Neutrophil (primary cell): ENCODE measurements around the gene ZFP1.

Experiments
- H3K27ac ChIP-seq: fragments of 200-600 bp; sonication (generic); 2 replicates; pipeline ENCODE4 v1.5.1; 2016; ENCODE audit warnings: mild to moderate bottlenecking, moderate library complexity
- H3K27me3 ChIP-seq: fragments of 200-600 bp; sonication (generic); 2 replicates; pipeline ENCODE4 v1.6.0; 2016; ENCODE audit warnings: mild to moderate bottlenecking
- H3K36me3 ChIP-seq: fragments of 200-600 bp; sonication (generic); 2 replicates; pipeline ENCODE4 v1.5.1; 2017
- H3K4me1 ChIP-seq, 2 experiments: fragments of 200-600 bp in 1 of 2; sonication (generic) in 1 of 2; 1 replicate in 1 of 2; 2 replicates in 1 of 2; pipeline versions ENCODE4 v1.5.1 to v1.6.1; 2013 to 2016; ENCODE audit warnings: low read depth in 1 of 2, low read length in 1 of 2, mild to moderate bottlenecking in 1 of 2, moderate library complexity in 1 of 2; ENCODE audit not compliant: control insufficient read depth in 1 of 2, insufficient read depth in 1 of 2
- H3K4me3 ChIP-seq, 2 experiments: fragments of 200-600 bp in 1 of 2; sonication (generic) in 1 of 2; 1 replicate in 1 of 2; 2 replicates in 1 of 2; pipeline ENCODE4 v1.5.1; 2013 to 2016; ENCODE audit warnings: low read depth in 1 of 2, low read length in 1 of 2, mild to moderate bottlenecking in 1 of 2, moderate library complexity in 1 of 2
- H3K9me3 ChIP-seq: fragments of 200-600 bp; sonication (generic); 2 replicates; pipeline ENCODE4 v1.5.1; 2016
- TF ChIP-seq, protein P1 (sequence below): fragments of 200-600 bp; sonication (generic); IDR thresholded peaks from 2 replicates; pipeline ENCODE4 v1.5.1; 2016; ENCODE audit warnings: antibody characterized with exemption

ZFP1 gene

GRCh38 chr16:75216576-75216975, 68.3 kb downstream of the ZFP1 start:
- H3K36me3 ChIP-seq: no peaks in the 10 kb centered on the region
- TF ChIP-seq, protein P1, sequence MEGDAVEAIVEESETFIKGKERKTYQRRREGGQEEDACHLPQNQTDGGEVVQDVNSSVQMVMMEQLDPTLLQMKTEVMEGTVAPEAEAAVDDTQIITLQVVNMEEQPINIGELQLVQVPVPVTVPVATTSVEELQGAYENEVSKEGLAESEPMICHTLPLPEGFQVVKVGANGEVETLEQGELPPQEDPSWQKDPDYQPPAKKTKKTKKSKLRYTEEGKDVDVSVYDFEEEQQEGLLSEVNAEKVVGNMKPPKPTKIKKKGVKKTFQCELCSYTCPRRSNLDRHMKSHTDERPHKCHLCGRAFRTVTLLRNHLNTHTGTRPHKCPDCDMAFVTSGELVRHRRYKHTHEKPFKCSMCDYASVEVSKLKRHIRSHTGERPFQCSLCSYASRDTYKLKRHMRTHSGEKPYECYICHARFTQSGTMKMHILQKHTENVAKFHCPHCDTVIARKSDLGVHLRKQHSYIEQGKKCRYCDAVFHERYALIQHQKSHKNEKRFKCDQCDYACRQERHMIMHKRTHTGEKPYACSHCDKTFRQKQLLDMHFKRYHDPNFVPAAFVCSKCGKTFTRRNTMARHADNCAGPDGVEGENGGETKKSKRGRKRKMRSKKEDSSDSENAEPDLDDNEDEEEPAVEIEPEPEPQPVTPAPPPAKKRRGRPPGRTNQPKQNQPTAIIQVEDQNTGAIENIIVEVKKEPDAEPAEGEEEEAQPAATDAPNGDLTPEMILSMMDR: no peak

GRCh38 chr16:75217389-75217851, 69.1 kb downstream of the ZFP1 start:
- Histone ChIP-seq H3K4me3 (no peak overlapping the region), H3K27ac (no peak overlapping the region), H3K9me3 (no peaks in the 10 kb centered on the region), H3K36me3 (no peaks in the 10 kb centered on the region), H3K4me1 (no peaks in the 10 kb centered on the region), H3K27me3 (peaks cover 7% of the 10 kb centered on the region)
- TF ChIP-seq, protein P1: no peak

More at GRCh38 chr16:75216576-75216975, 68.3 kb downstream of the ZFP1 start:
- H3K4me3 ChIP-seq: no peak overlapping the region
- no peak overlapping the region for H3K27ac ChIP-seq
- no peaks in the 10 kb centered on the region for H3K9me3 ChIP-seq
- no peaks in the 10 kb centered on the region for H3K4me1 ChIP-seq
- peaks cover 7% of the 10 kb centered on the region for H3K27me3 ChIP-seq

DNA sequence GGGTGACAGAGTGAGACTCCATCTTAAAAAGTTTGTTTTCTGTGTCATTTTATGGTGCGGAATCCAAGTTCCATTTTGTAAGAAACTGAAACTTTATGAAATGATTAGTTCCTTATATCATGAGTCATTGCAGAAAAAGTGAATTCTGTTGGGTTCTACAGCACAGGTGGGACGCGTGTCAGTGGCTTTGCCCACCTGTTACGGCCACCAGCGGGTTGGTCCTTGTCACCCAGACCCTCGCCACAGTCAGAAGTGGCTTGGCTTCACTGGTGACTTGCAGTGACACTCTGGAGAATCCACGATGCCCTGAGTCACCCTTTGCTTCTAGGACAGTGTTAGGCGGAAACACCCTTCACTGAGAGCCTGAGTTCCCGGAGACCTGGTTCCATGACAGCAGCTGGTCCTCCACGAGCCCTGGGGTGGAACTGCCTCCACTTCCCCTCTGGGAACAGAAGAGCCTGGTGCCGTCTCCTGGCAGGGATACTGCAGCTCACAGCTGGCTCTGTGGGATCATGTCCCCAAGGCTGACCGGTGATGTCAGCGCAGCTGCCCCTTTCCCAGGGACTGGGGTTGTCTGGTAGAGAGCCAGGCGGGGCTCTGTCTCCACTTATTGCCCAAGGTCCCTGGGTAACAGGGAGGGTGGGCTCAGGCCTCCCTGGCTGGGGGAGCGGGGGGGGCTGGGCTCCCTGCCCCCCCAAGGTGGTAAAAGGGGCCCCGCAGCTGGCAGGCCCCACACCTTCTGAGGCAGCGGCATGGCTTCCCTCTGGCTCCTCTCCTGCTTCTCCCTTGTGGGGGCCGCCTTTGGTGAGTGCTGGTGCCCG, 70.1 kb downstream of the ZFP1 start, which contains the start of gene CTRB1:
CTRB1 (plus strand) TSS at position 733 of the 821 bp plus-strand sequence; CDS start at position 753, 20 bp downstream.
- H3K9me3 ChIP-seq: no peaks in the 10 kb centered on the region
- no peak within 1 kb of the TSS for H3K4me3 ChIP-seq
- peaks cover 7% of the 10 kb centered on the region for H3K27me3 ChIP-seq
- H3K27ac ChIP-seq: no peak within 1 kb of the TSS
- no peaks in the 10 kb centered on the region for H3K4me1 ChIP-seq
- H3K36me3 ChIP-seq: no peaks in the 10 kb centered on the region
- TF ChIP-seq, protein P1: no peak

GRCh38 chr16:75219088-75219487, 70.8 kb downstream of the ZFP1 start:
- no peaks in the 10 kb centered on the region for H3K36me3 ChIP-seq
- peaks cover 7% of the 10 kb centered on the region for H3K27me3 ChIP-seq
- TF ChIP-seq, protein P1: no peak
- H3K4me1 ChIP-seq: no peaks in the 10 kb centered on the region
- H3K9me3 ChIP-seq: no peaks in the 10 kb centered on the region
- no peak overlapping the region for H3K27ac ChIP-seq
- no peak overlapping the region for H3K4me3 ChIP-seq

GRCh38 chr16:75219838-75220237, 71.5 kb downstream of the ZFP1 start:
- Histone ChIP-seq H3K9me3 (no peaks in the 10 kb centered on the region), H3K27ac (no peak overlapping the region), H3K4me1 (no peaks in the 10 kb centered on the region), H3K4me3 (no peak overlapping the region), H3K27me3 (peaks cover 9% of the 10 kb centered on the region), H3K36me3 (no peaks in the 10 kb centered on the region)
- TF ChIP-seq, protein P1: no peak
